Glutamatergic neuron (in vitro differentiated cells): Measurements from ENCODE around the gene GRIP1. TPM values are rescaled to one million over a fixed set of nuclear protein-coding genes. Genes with fewer than 3 reads are reported as not detected.

Experiments used
- DNase-seq: peaks from one replicate; pipeline ENCODE4 v3.0.0; 2022
- H3K27ac Mint-ChIP-seq: one replicate; pipeline ENCODE4 v1.8.0; 2020; ENCODE audit warnings: mild to moderate bottlenecking, mixed read lengths, inconsistent platforms; ENCODE audit not compliant: unreplicated experiment
- H3K27me3 Mint-ChIP-seq: one replicate; pipeline ENCODE4 v1.8.0; 2020; ENCODE audit warnings: mild to moderate bottlenecking, moderate library complexity, mixed read lengths, inconsistent platforms; ENCODE audit not compliant: unreplicated experiment
- H3K36me3 Mint-ChIP-seq: one replicate; pipeline ENCODE4 v1.8.0; 2020; ENCODE audit warnings: mild to moderate bottlenecking, mixed read lengths, inconsistent platforms; ENCODE audit not compliant: unreplicated experiment
- H3K4me1 Mint-ChIP-seq: one replicate; pipeline ENCODE4 v1.8.0; 2020; ENCODE audit warnings: mild to moderate bottlenecking, low read depth, mixed read lengths, inconsistent platforms; ENCODE audit not compliant: unreplicated experiment
- H3K4me3 Mint-ChIP-seq: one replicate; pipeline ENCODE4 v1.8.0; 2020; ENCODE audit warnings: mild to moderate bottlenecking, mixed read lengths, inconsistent platforms; ENCODE audit not compliant: unreplicated experiment
- H3K9me3 Mint-ChIP-seq: one replicate; pipeline ENCODE4 v1.8.0; 2020; ENCODE audit warnings: mild to moderate bottlenecking, moderate library complexity, mixed read lengths, inconsistent platforms; ENCODE audit not compliant: unreplicated experiment
- total RNA-seq: library from RNA; stranded (reverse); fragmentation: NEBNext Ultra II Directional; extraction: Animal tissue kit (Norgen Biotek cat#: 25700); gene quantifications from one replicate; pipeline ENCODE4 v1.2.1, GENCODE V29; 2021; ENCODE audit not compliant: unreplicated experiment
- TF ChIP-seq, protein P1 (sequence below): fragments of 200-600 bp; sonication (generic); IDR thresholded peaks from one replicate; pipeline ENCODE4 v1.5.0; 2021; ENCODE audit not compliant: partially characterized antibody, unreplicated experiment

GRIP1 gene
- total RNA-seq, 1 donor from 2014 or later = 67.1 TPM

DNA sequence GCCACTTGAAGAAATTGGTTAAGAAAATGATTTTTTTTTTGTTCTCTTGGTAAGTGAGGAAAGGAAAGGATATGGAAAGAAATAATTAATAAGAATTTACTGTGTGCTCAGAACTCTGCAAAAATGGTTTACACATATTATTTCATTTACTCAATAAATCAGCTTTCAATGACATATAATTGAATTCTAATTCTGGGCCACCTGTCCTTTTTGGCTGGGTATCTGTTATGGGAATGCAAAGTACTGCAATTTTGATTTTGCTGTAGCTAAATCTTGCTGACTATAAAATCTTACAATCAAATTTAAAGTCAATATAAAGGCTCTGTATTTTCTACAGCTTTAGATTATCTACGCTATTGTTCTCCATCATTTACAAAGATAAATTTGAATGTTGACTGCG is 147.1 kb downstream of the GRIP1 start:
- H3K27ac Mint-ChIP-seq = no peak overlapping the region
- no peaks in the 10 kb centered on the region for H3K27me3 Mint-ChIP-seq
- DNase-seq = no peak
- TF ChIP-seq, protein P1, sequence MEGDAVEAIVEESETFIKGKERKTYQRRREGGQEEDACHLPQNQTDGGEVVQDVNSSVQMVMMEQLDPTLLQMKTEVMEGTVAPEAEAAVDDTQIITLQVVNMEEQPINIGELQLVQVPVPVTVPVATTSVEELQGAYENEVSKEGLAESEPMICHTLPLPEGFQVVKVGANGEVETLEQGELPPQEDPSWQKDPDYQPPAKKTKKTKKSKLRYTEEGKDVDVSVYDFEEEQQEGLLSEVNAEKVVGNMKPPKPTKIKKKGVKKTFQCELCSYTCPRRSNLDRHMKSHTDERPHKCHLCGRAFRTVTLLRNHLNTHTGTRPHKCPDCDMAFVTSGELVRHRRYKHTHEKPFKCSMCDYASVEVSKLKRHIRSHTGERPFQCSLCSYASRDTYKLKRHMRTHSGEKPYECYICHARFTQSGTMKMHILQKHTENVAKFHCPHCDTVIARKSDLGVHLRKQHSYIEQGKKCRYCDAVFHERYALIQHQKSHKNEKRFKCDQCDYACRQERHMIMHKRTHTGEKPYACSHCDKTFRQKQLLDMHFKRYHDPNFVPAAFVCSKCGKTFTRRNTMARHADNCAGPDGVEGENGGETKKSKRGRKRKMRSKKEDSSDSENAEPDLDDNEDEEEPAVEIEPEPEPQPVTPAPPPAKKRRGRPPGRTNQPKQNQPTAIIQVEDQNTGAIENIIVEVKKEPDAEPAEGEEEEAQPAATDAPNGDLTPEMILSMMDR = no peak
- H3K4me1 Mint-ChIP-seq = no peaks in the 10 kb centered on the region
- H3K9me3 Mint-ChIP-seq = no peaks in the 10 kb centered on the region
- H3K36me3 Mint-ChIP-seq = no peaks in the 10 kb centered on the region
- no peak overlapping the region for H3K4me3 Mint-ChIP-seq

- H3K27me3 Mint-ChIP-seq = peaks cover 1% of the 10 kb centered on the region
- H3K4me3 Mint-ChIP-seq = no peak overlapping the region
These were observed 148.9 kb downstream of the GRIP1 start for GRCh38 chr12:66529934-66530333.

GRCh38 chr12:66516561-66516960 is 162.3 kb downstream of the GRIP1 start:
- peaks cover 3% of the 10 kb centered on the region for H3K36me3 Mint-ChIP-seq
- TF ChIP-seq, protein P1 = no peak
- no peaks in the 10 kb centered on the region for H3K27me3 Mint-ChIP-seq
- H3K4me3 Mint-ChIP-seq = no peak overlapping the region
- DNase-seq = no peak
- H3K27ac Mint-ChIP-seq = no peak overlapping the region
- peaks cover 3% of the 10 kb centered on the region for H3K9me3 Mint-ChIP-seq
- no peaks in the 10 kb centered on the region for H3K4me1 Mint-ChIP-seq

More at GRCh38 chr12:66529934-66530333, 148.9 kb downstream of the GRIP1 start:
- Mint-ChIP-seq H3K4me1 (no peaks in the 10 kb centered on the region), H3K36me3 (no peaks in the 10 kb centered on the region), H3K9me3 (no peaks in the 10 kb centered on the region), H3K27ac (no peak overlapping the region)
- TF ChIP-seq, protein P1 = no peak
- no peak for DNase-seq

DNA sequence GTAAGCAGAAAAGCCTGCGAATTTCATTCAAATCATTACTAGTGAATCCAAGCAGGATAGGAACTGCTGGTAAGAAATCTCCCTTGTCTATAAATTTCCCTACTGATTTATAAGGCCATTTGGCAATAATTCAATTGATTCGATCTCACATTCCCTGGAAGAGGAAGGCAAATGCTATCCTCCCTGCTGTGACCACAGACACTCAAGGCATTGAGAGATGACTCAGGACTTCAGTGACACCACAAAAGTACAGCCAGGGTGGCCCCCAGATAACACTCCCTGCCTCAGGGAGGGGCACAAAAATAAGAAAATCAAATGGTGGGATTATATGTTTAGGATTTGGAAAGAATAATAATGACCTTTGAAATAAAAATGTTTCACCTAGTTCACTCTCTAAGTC is 162.7 kb downstream of the GRIP1 start:
- Mint-ChIP-seq H3K4me3 (no peak overlapping the region), H3K4me1 (no peaks in the 10 kb centered on the region), H3K36me3 (peaks cover 3% of the 10 kb centered on the region), H3K27ac (no peak overlapping the region), H3K9me3 (peaks cover 3% of the 10 kb centered on the region), H3K27me3 (no peaks in the 10 kb centered on the region)
- no peak for DNase-seq
- TF ChIP-seq, protein P1 = no peak

DNA sequence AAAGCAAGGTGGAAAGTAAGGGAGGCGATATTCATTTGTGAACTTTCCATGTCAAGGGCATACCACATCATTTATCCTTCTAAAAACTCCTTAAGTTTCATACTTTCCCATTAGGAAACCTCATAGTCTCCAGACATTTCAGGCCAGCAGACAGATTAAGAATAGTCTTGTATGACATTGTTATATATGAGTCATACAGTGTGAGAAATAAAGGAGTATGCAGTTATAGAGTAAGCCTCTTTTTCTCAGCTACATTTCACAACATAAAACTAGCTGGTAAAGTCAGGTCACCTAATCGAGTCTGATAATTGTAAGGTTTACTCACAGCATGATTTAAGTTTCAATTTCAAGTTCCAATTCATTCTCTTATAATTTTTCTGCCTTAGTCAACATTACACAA is 164.3 kb downstream of the GRIP1 start:
- Mint-ChIP-seq H3K4me3 (no peak overlapping the region), H3K27ac (no peak overlapping the region), H3K9me3 (peaks cover 3% of the 10 kb centered on the region), H3K4me1 (no peaks in the 10 kb centered on the region), H3K36me3 (peaks cover 7% of the 10 kb centered on the region), H3K27me3 (no peaks in the 10 kb centered on the region)
- TF ChIP-seq, protein P1 = no peak
- DNase-seq = no peak
